ENCODE measurements around the gene DDX52. TPM values are rescaled to one million over a fixed set of nuclear protein-coding genes. Genes with fewer than 3 reads are reported as not detected.

DDX52 gene
- total RNA-seq (10 to 100 TPM; 18.3 to 28.9 TPM), polyA plus RNA-seq (10 to 100 TPM in 1 of 2 donors, 1 to 10 TPM in 1; 8.8 to 10.0 TPM)
- long read RNA-seq, donor 1, full-length matches to known transcripts = 4 of 4 reads
- long read RNA-seq, donor 1, partial matches to known transcripts = 0 of 4 reads
- long read RNA-seq, donor 1, other reads (novel, unspliced or antisense) = 0 of 4 reads
- long read RNA-seq, donor 2, full-length matches to known transcripts = 2 of 2 reads
- long read RNA-seq, donor 2, partial matches to known transcripts = 0 of 2 reads
- long read RNA-seq, donor 2, other reads (novel, unspliced or antisense) = 0 of 2 reads
- long read RNA-seq, donor 3, full-length matches to known transcripts = 2 of 2 reads
- long read RNA-seq, donor 3, partial matches to known transcripts = 0 of 2 reads
- long read RNA-seq, donor 3, other reads (novel, unspliced or antisense) = 0 of 2 reads
- long read RNA-seq, donor 4, full-length matches to known transcripts = 2 of 10 reads
- long read RNA-seq, donor 4, partial matches to known transcripts = 8 of 10 reads
- long read RNA-seq, donor 4, other reads (novel, unspliced or antisense) = 0 of 10 reads
- long read RNA-seq, donor 5, full-length matches to known transcripts = 3 of 13 reads
- long read RNA-seq, donor 5, partial matches to known transcripts = 10 of 13 reads
- long read RNA-seq, donor 5, other reads (novel, unspliced or antisense) = 0 of 13 reads

- no peaks in the 10 kb centered on the region for H3K9me3 ChIP-seq (ENCODE audit: control insufficient read depth in 4 of 4, insufficient read depth in 3 of 4, low read length in 3 of 4)
- peaks cover 0 to 15% (median 9%) of the 10 kb centered on the region in 3 donors for H3K27me3 ChIP-seq (ENCODE audit: control insufficient read depth in 3 of 3, insufficient read depth in 3 of 3, low read length in 2 of 3)
- ATAC-seq (ENCODE audit: insufficient read depth, low FRiP score) (peak; percentile 96), DNase-seq (peak; percentile 91 to 95 (median 95))
- H3K36me3 ChIP-seq (ENCODE audit: control insufficient read depth in 4 of 4, insufficient read depth in 4 of 4, low read length in 4 of 4) = peaks cover 6 to 12% (median 7%) of the 10 kb centered on the region in 4 donors
- TF ChIP-seq CTCF (IDR thresholded peaks at IDR 0.05; ENCODE audit: control extremely low read depth, extremely low read depth) = no peak
- peaks cover 0 to 18% (median 5%) of the 10 kb centered on the region in 5 donors for H3K4me1 ChIP-seq (ENCODE audit: control insufficient read depth in 5 of 5, insufficient read depth in 5 of 5, low read length in 5 of 5)
- peak within 1 kb of the TSS; percentile 81 to 90 for H3K27ac ChIP-seq (ENCODE audit: low read depth in 1 of 2, low read length in 1 of 2)
- peak within 1 kb of the TSS; percentile 84 for H3K4me3 ChIP-seq
- 0% methylated on average over 43 of the region's 43 CpGs for WGBS, 2 donors
- peak within 1 kb of the TSS; percentile 83 to 84 for H3K9ac ChIP-seq (ENCODE audit: insufficient read depth in 1 of 2, low read length in 2 of 2)
These were observed at the start of gene DDX52 for GRCh38 chr17:37643118-37643766. Gene DDX52 (minus strand): TSS chr17:37643446. CDS start chr17:37643420, 26 bp downstream.

GRCh38 chr17:37691807-37692206, 48.6 kb upstream of the DDX52 start:
- no peak for TF ChIP-seq CTCF (IDR thresholded peaks at IDR 0.05; ENCODE audit: control extremely low read depth, extremely low read depth)
- Histone ChIP-seq H3K36me3 (ENCODE audit: control insufficient read depth in 4 of 4, insufficient read depth in 4 of 4, low read length in 4 of 4) (no peaks in the 10 kb centered on the region), H3K4me1 (ENCODE audit: control insufficient read depth in 5 of 5, insufficient read depth in 5 of 5, low read length in 5 of 5) (peaks cover 0 to 2% (median 0%) of the 10 kb centered on the region in 5 donors), H3K9ac (ENCODE audit: insufficient read depth in 1 of 2, low read length in 2 of 2) (no peak overlapping the region), H3K27me3 (ENCODE audit: control insufficient read depth in 3 of 3, insufficient read depth in 3 of 3, low read length in 2 of 3) (peaks cover 0 to 1% (median 0%) of the 10 kb centered on the region in 3 donors), H3K9me3 (ENCODE audit: control insufficient read depth in 4 of 4, insufficient read depth in 3 of 4, low read length in 3 of 4) (peaks cover 0 to 3% (median 0%) of the 10 kb centered on the region in 4 donors), H3K27ac (ENCODE audit: low read depth in 1 of 2, low read length in 1 of 2) (no peak overlapping the region), H3K4me3 (no peak overlapping the region)
- 80 to 89% methylated on average over 6 of the region's 6 CpGs for WGBS, 2 donors
- DNase-seq (no peak), ATAC-seq (ENCODE audit: insufficient read depth, low FRiP score) (no peak)

- no peak for ATAC-seq (ENCODE audit: insufficient read depth, low FRiP score)
- WGBS, 2 donors = 78 to 81% methylated on average over 7 of the region's 7 CpGs
- DNase-seq = no peak
- Histone ChIP-seq H3K27ac (ENCODE audit: low read depth in 1 of 2, low read length in 1 of 2) (no peak overlapping the region), H3K9ac (ENCODE audit: insufficient read depth in 1 of 2, low read length in 2 of 2) (no peak overlapping the region), H3K4me1 (ENCODE audit: control insufficient read depth in 5 of 5, insufficient read depth in 5 of 5, low read length in 5 of 5) (peaks cover 0 to 12% (median 0%) of the 10 kb centered on the region in 5 donors), H3K4me3 (no peak overlapping the region), H3K27me3 (ENCODE audit: control insufficient read depth in 3 of 3, insufficient read depth in 3 of 3, low read length in 2 of 3) (no peaks in the 10 kb centered on the region), H3K36me3 (ENCODE audit: control insufficient read depth in 4 of 4, insufficient read depth in 4 of 4, low read length in 4 of 4) (no peaks in the 10 kb centered on the region), H3K9me3 (ENCODE audit: control insufficient read depth in 4 of 4, insufficient read depth in 3 of 4, low read length in 3 of 4) (no peaks in the 10 kb centered on the region)
- TF ChIP-seq CTCF (IDR thresholded peaks at IDR 0.05; ENCODE audit: control extremely low read depth, extremely low read depth) = no peak
These were observed 46.1 kb upstream of the DDX52 start for GRCh38 chr17:37689317-37689716.
